H1 (cell line): ENCODE data around the gene ELOVL5. TPM values are rescaled to one million over a fixed set of nuclear protein-coding genes. Genes with fewer than 3 reads are reported as not detected.

Source experiments
- ASH2L ChIP-seq: fragments of 200-600, 300-600 bp; sonication (generic); IDR thresholded peaks from one replicate; pipeline ENCODE4 v1.7.1; 2017; ENCODE audit warnings: low read length
- BRCA1 ChIP-seq: IDR thresholded peaks from 2 replicates; pipeline ENCODE4 v1.6.1; 2012; ENCODE audit warnings: low read depth, low read length, improper control_type of control experiment
- CBX8 ChIP-seq: fragments of 300-800, 300-1000 bp; sonication (generic); IDR thresholded peaks from 2 replicates; pipeline ENCODE4 v1.7.1; 2016; ENCODE audit warnings: low read depth, low read length, borderline replicate concordance
- CEBPB ChIP-seq: IDR thresholded peaks from 2 replicates; pipeline ENCODE4 v1.6.1; 2012; ENCODE audit warnings: low read depth, low read length
- CHD1 ChIP-seq: IDR thresholded peaks from 2 replicates; pipeline ENCODE4 v1.6.1; 2012; ENCODE audit warnings: low read depth, low read length, improper control_type of control experiment
- CHD7 ChIP-seq: fragments of 300-600 bp; sonication (generic); IDR thresholded peaks from 2 replicates; pipeline ENCODE4 v1.7.1; 2012; ENCODE audit warnings: low read length, moderate library complexity, mild to moderate bottlenecking, inconsistent platforms; ENCODE audit not compliant: insufficient replicate concordance
- FOSL1 ChIP-seq: IDR thresholded peaks from 2 replicates; pipeline ENCODE4 v1.6.1; 2011; ENCODE audit warnings: mild to moderate bottlenecking, low read depth, low read length, moderate library complexity; ENCODE audit not compliant: insufficient read depth
- MAFK ChIP-seq: IDR thresholded peaks from 2 replicates; pipeline ENCODE4 v1.6.1; 2012; ENCODE audit warnings: low read depth, mild to moderate bottlenecking, improper control_type of control experiment, low read length
- MAX ChIP-seq: IDR thresholded peaks from 2 replicates; pipeline ENCODE4 v1.6.1; 2012; ENCODE audit warnings: inconsistent platforms
- RAD21 ChIP-seq, 2 experiments: IDR thresholded peaks in 1 of 2; conservative IDR thresholded peaks in 1 of 2; 2 replicates each; pipeline ENCODE4 v1.6.1; 2011; ENCODE audit warnings: low read depth in 2 of 2, low read length in 2 of 2, improper control_type of control experiment in 1 of 2, inconsistent platforms in 1 of 2, mild to moderate bottlenecking in 1 of 2, moderate library complexity in 1 of 2
- SP2 ChIP-seq: IDR thresholded peaks from 2 replicates; pipeline ENCODE4 v1.6.1; 2012; ENCODE audit warnings: mild to moderate bottlenecking, low read length, inconsistent platforms
- SP4 ChIP-seq: IDR thresholded peaks from 2 replicates; pipeline ENCODE4 v1.6.1; 2012; ENCODE audit warnings: low read length, inconsistent platforms
- SRF ChIP-seq: IDR thresholded peaks from 2 replicates; pipeline ENCODE4 v1.6.1; 2011; ENCODE audit warnings: mild to moderate bottlenecking, low read depth, low read length, moderate library complexity
- polyA plus RNA-seq, 7 experiments: library from polyadenylated mRNA; depleted of rRNA in 3 of 7; stranded (reverse) in 5 of 7; unstranded in 2 of 7; fragments of >200 nt in 5 of 7; fragments of 200-250 nt in 2 of 7; gene quantifications; 1 replicate in 5 of 7; 2 replicates in 1 of 7; 4 replicates in 1 of 7; pipeline versions ENCODE4 v1.2.1 to v1.2.3, GENCODE V29; 2011 to 2013; ENCODE audit warnings: missing spikeins in 2 of 7, mixed read lengths in 2 of 7
- total RNA-seq: library from RNA; stranded (reverse); fragmentation: NEBNext Ultra II Directional; extraction: Animal tissue kit (Norgen Biotek cat#: 25700); gene quantifications from 2 replicates; pipeline ENCODE4 v1.2.1, GENCODE V29; 2021

ELOVL5 gene
- total and polyA plus RNA-seq, 2 of the 8 experiments (the other 6 are each of a cell fraction or from before 2014, with no cell fraction given), result 113 to 156 TPM

DNA sequence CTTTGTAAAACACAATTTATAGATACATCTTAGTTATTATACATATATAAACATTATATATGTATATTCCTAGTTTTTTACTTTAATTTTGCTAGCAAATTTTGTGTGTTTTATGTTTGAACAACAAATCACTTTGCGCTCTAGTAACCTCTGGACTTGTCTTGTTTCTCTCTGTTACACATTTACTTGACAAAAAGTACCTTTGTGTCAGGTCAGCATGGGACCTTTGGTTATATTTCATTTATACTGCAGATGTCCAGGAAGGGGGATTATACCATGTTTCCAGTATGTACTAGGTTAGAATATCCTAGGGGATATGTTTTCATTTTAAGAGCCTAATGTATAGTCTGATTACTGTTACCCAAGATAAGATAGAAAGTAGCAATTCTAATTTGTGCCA lies 28.5 kb upstream of the ELOVL5 start (continued):
- TF ChIP-seq CHD7 (no peak), FOSL1 (no peak), RAD21 (IDR thresholded peaks at IDR 0.05 in 1 of 2, conservative IDR thresholded peaks at IDR 0.05 in 1 of 2; ENCODE audit: low read depth in 2 of 2, low read length in 2 of 2) (no peak), SRF (no peak), CEBPB (no peak), SP2 (no peak), SP4 (no peak), CHD1 (no peak), ASH2L (no peak), CBX8 (no peak), BRCA1 (no peak), MAFK (no peak), MAX (no peak)
